NT2/D1 (cell line): Measurements from ENCODE around the gene DOCK11.

Experiments used
- DNase-seq: peaks from one replicate; pipeline ENCODE4 v3.0.0-alpha.2; 2011; ENCODE audit warnings: low read depth, low spot score
- H3K27me3 ChIP-seq: 2 replicates; pipeline ENCODE4 v1.6.0; 2011; ENCODE audit warnings: mild to moderate bottlenecking; ENCODE audit not compliant: insufficient read length, insufficient read depth
- H3K36me3 ChIP-seq: 2 replicates; pipeline ENCODE4 v1.6.1; 2011; ENCODE audit warnings: mild to moderate bottlenecking, low read length, mixed read lengths; ENCODE audit not compliant: insufficient read depth, insufficient read length
- H3K4me1 ChIP-seq: 2 replicates; pipeline ENCODE4 v1.5.1; 2011; ENCODE audit not compliant: insufficient read depth, insufficient read length
- H3K4me3 ChIP-seq: 2 replicates; pipeline ENCODE4 v1.5.1; 2011; ENCODE audit warnings: low read depth; ENCODE audit not compliant: insufficient read length
- H3K9ac ChIP-seq: 2 replicates; pipeline ENCODE4 v1.6.0; 2011; ENCODE audit warnings: low read depth; ENCODE audit not compliant: insufficient read length
- H3K9me3 ChIP-seq: 2 replicates; pipeline ENCODE4 v1.5.1; 2011; ENCODE audit warnings: mild to moderate bottlenecking, low read length; ENCODE audit not compliant: insufficient read depth
- SUZ12 ChIP-seq: IDR thresholded peaks from 2 replicates; pipeline ENCODE4 v1.6.1; 2011; ENCODE audit not compliant: insufficient read length, insufficient read depth; ENCODE audit errors: extremely low read depth
- YY1 ChIP-seq: IDR thresholded peaks from 2 replicates; pipeline ENCODE4 v1.6.1; 2011; ENCODE audit not compliant: insufficient read length, insufficient read depth
- ZNF274 ChIP-seq: IDR thresholded peaks from 2 replicates; pipeline ENCODE4 v1.6.1; 2011; ENCODE audit warnings: mild to moderate bottlenecking, low read depth, low read length

DOCK11 gene

DNA sequence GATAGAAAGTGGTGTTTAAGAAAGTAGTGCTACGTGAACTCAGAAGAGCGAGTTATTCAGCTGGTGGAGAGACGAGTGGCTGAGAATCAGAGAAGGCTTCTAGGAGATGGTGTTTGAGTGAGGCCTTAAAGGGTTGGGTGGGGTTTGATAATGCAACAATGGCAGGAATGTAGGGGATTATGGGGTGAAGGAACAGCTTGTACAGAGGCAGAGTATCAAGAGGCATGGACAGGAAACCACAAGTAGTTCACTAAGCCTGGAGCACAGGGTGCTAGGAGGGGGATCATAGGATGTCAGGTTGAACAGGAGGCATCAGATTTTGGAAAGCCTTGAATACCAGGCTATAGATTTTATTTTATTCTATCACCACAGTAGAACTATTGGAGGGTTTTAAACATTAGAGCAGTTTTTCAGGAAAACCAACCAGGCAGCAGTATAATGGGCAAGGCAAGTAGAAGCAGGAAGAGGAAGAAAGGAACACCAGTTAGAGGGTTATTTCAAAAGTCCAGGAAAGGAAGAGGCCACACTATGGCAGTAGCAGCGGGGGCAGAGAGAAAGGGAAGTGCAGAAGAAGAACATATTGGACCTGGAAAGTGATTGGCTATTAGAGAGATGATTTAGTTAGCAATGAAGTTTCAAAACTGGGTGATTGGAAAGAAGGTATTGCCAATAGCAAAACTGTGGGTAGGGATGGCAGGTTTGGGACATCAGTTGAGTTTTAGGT, 99.2 kb downstream of the DOCK11 start:
- H3K4me1 ChIP-seq: no peaks in the 10 kb centered on the region
- TF ChIP-seq ZNF274: no peak
- TF ChIP-seq YY1: no peak
- no peak for TF ChIP-seq SUZ12
- no peak overlapping the region for H3K4me3 ChIP-seq
- DNase-seq: no peak
- no peak overlapping the region for H3K9ac ChIP-seq
- H3K9me3 ChIP-seq: no peaks in the 10 kb centered on the region
- no peaks in the 10 kb centered on the region for H3K27me3 ChIP-seq
- no peaks in the 10 kb centered on the region for H3K36me3 ChIP-seq

DNA sequence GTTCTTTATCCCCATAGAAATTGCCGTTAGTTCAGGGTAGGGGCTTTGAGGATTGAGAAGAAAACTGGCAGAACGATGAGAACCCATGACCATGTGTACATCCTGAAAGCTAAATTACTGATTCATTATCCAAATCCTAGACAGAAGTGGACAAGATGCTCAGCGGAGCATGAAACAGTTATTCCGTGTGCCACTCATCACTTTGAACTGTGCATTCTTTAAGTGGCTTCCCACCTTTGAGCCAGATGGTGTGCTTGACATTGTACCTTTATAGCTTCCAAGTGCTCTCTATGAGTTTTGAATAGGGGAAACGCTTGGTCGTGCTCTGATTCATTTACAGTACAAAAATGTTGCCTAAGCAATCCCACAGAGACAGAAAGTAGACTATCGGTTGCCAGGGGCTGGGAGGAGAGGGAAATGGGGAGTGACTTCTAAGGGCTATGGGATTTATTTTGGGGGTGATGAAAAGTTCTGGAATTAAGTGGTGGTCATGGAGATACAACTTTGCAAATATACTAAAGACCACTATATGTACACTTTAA, 100.0 kb downstream of the DOCK11 start:
- Histone ChIP-seq H3K9ac (no peak overlapping the region), H3K9me3 (no peaks in the 10 kb centered on the region), H3K36me3 (no peaks in the 10 kb centered on the region), H3K4me1 (no peaks in the 10 kb centered on the region), H3K4me3 (no peak overlapping the region), H3K27me3 (no peaks in the 10 kb centered on the region)
- no peak for DNase-seq
- TF ChIP-seq YY1 (no peak), SUZ12 (no peak), ZNF274 (no peak)

DNA sequence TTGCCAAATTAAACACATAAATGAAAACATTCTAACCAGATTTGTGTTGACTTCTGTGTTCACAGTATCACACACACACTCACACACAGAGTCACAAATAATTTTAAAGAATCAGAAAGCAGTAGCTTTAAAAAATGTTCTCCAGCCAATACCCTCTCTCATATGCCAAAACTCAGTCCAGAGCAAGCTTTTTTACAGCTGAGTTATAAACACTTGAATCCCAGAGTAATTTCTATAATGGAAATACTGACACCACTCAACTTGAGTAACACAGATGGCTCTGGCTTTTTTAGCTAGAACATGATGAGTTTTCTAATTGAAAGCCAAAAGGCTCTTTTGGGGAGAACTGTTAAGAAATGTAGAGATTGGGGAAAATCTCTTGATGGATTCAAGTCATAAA, 100.8 kb downstream of the DOCK11 start:
- Histone ChIP-seq H3K4me3 (no peak overlapping the region), H3K27me3 (no peaks in the 10 kb centered on the region), H3K4me1 (no peaks in the 10 kb centered on the region), H3K9ac (no peak overlapping the region), H3K9me3 (no peaks in the 10 kb centered on the region), H3K36me3 (no peaks in the 10 kb centered on the region)
- no peak for DNase-seq
- TF ChIP-seq YY1 (no peak), SUZ12 (no peak), ZNF274 (no peak)

DNA sequence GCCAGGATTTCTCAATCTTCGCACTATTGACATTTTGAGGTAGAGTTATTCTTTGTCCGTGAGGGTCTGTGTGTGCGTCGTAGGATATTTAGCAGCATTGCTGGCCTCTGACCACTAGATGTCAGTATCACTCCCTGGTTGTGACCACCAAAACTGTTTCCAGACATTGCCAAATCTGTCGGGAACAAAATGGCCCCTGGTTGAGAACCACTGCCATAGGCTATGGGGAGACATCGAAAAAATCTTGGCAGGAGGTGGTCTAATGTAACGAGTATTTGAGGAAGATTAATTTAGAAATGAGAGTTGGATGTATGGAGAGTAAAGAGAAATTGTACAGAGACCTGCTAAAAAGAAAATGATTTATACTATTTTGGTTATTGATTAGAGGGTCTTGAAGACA, 108.4 kb downstream of the DOCK11 start:
- no peak overlapping the region for H3K4me3 ChIP-seq
- H3K27me3 ChIP-seq: no peaks in the 10 kb centered on the region
- H3K9ac ChIP-seq: no peak overlapping the region
- H3K9me3 ChIP-seq: no peaks in the 10 kb centered on the region
- TF ChIP-seq ZNF274: no peak
- TF ChIP-seq SUZ12: no peak
- no peak for TF ChIP-seq YY1
- DNase-seq: peak; percentile 52
- H3K36me3 ChIP-seq: no peaks in the 10 kb centered on the region
- no peaks in the 10 kb centered on the region for H3K4me1 ChIP-seq

DNA sequence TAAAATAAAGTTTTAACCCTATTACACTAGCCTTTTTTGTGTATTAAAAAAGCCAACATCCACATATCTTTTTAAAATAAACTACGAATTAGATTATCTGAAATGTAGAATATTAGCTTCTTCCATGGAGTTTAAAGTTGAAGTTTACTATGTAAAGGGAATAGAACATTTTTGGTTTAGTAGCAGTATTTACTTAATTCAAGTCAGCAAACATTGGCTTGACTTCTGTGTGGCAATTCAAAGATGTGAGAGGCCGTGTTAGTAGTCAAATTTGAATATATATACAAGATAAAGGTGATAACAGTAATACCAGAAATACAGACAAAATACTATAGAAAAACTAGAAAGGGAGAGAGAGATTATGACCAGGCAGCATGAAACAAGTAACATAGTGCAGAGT, 116.7 kb downstream of the DOCK11 start:
- no peak for TF ChIP-seq YY1
- TF ChIP-seq ZNF274: no peak
- TF ChIP-seq SUZ12: no peak
- H3K9ac ChIP-seq: no peak overlapping the region
- no peak for DNase-seq
- no peak overlapping the region for H3K4me3 ChIP-seq
- no peaks in the 10 kb centered on the region for H3K4me1 ChIP-seq
- H3K36me3 ChIP-seq: no peaks in the 10 kb centered on the region
- H3K27me3 ChIP-seq: no peaks in the 10 kb centered on the region
- H3K9me3 ChIP-seq: no peaks in the 10 kb centered on the region

DNA sequence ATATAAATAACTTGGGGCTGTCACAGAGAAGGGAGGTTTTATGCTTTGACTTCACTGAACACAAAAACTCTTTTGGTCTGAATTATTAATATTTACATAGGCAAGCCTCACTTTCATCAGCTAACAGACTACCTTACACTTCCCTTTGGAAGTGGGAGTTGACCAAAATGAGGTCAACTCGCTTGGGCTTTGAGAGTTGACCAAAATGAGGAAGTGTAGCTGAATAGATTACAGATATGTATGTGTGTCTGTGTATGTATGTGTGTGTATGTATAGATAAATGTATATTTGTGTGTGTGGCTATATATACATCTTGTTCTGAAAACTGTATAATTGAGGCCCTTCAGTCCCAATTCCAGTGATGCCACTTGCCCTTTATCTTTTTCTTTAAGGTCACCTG, 118.5 kb downstream of the DOCK11 start:
- no peaks in the 10 kb centered on the region for H3K36me3 ChIP-seq
- no peak overlapping the region for H3K9ac ChIP-seq
- no peak overlapping the region for H3K4me3 ChIP-seq
- DNase-seq: no peak
- no peaks in the 10 kb centered on the region for H3K4me1 ChIP-seq
- TF ChIP-seq SUZ12 (no peak), YY1 (no peak), ZNF274 (no peak)
- H3K9me3 ChIP-seq: no peaks in the 10 kb centered on the region
- no peaks in the 10 kb centered on the region for H3K27me3 ChIP-seq

DNA sequence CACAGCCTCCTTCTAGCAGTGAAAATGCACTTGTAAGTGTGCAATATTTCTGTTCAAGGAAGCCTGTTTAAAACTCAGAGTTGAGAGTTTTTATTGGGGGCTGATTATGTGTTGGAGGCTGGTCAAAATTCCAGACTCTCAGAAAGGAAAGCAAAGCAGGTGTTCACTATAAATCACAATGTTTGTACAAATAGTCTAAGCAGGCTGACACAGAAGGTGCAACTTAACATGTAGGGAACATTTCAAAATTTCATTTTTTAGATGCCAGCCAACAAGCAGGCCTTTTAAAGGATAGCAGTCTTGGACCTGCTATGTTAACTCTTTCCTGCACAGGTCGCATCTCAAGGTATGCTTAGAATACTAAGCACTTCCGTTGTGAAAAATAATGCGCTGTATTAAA, 119.5 kb downstream of the DOCK11 start:
- H3K4me1 ChIP-seq: no peaks in the 10 kb centered on the region
- H3K9me3 ChIP-seq: no peaks in the 10 kb centered on the region
- no peaks in the 10 kb centered on the region for H3K36me3 ChIP-seq
- no peaks in the 10 kb centered on the region for H3K27me3 ChIP-seq
- H3K9ac ChIP-seq: no peak overlapping the region
- H3K4me3 ChIP-seq: no peak overlapping the region
- TF ChIP-seq YY1 (no peak), SUZ12 (no peak), ZNF274 (no peak)
- no peak for DNase-seq
